Hematopoietic multipotent progenitor cell treated with erythropoietin and hydrocortisone succinate and interleukin-3 and kit ligand, for 4 days (in vitro differentiated cells): ENCODE measurements around the gene NATD1.
A peak's percentile ranks its signal among the peaks of the same experiment; 100 is the strongest.
"Not testable (repeated sequence)": the region's sequence is repeated elsewhere in the genome, so short reads cannot be mapped to it uniquely, and the experiment has no call there.

Experiments used
- DNase-seq: peaks from one replicate; pipeline ENCODE4 v3.0.0-alpha.2; 2015

The NATD1 gene

DNA sequence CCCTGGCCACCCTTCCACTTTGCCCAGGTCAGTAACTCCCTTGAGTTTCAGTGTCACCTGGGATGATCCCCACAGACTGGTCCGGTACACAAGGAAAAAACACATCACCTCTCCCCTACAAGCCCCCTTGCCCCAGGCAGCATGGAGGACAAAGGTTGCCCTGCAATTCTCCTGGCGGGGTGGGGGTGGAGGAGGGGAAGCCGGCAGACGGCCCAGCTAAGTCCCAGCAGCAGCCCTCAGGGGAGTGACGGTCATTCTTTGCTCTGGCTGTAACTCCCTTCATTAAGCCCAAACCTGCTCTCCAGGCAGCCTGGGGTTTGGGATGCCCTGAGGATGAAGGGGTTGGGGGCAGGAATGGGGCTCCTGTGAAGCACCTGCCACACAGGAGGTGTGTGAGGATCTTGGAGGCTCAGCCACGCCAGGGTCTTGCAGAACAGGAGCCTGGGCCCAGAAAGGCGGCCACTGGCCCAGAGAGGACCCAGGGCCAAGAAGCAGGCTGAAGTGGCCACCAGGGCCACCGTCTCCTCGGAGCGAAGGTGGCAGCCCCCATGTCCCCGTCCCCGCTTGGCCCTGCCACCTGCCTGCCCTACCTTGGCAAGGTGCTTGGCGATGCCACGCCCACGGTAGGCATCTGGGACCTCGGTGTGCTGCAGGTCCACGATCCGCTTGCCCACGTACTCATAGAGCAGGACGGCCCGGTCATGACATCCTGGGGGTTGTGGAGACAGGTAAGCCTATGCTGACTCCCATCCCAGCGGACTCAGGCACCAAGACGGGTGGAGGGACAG lies 9.5 kb downstream of the NATD1 start:
- no peak for DNase-seq

DNA sequence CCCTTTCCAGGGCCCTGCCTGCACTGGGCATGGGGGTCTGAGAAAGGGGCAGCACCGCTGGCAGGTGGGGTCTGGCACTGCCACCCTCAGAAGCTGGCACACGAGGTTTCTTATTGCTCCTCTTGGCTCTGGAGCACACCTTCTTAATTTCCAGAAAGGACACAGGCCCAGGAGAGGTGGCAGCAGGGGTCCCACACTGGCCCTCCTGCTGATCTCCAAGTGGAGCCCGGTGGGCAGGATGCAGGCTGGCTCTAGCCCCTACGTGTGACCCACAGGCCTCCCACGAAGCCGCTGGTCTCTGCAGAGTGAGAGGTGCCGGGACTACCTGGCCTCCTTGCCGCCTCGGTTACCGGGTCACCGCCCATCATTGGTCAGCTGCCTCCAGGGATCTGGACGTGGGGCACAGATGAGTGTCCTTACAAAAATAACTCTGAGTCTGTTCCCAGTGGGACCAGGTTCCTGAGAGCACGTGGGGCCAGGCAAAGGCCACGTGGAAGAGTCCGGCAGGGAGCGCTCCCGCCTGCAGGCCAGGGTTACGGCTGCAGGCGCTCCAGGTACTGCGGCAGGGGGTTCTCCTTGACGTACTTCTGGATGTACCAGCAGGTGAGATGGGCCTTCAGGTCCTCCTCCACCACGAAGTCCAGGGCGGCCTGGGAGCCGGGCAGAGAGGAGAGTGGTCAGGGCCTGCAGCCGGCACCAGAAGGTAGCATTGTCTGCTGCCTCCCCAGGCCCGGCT lies 10.3 kb downstream of the NATD1 start:
- DNase-seq, result no peak

GRCh38 chr17:21242026-21242697 lies 11.0 kb downstream of the NATD1 start:
- no peak for DNase-seq

GRCh38 chr17:21241564-21241963 lies 11.6 kb downstream of the NATD1 start:
- no peak for DNase-seq

- no peak for DNase-seq
Observed at GRCh38 chr17:21240369-21241055, 12.7 kb downstream of the NATD1 start.

DNA sequence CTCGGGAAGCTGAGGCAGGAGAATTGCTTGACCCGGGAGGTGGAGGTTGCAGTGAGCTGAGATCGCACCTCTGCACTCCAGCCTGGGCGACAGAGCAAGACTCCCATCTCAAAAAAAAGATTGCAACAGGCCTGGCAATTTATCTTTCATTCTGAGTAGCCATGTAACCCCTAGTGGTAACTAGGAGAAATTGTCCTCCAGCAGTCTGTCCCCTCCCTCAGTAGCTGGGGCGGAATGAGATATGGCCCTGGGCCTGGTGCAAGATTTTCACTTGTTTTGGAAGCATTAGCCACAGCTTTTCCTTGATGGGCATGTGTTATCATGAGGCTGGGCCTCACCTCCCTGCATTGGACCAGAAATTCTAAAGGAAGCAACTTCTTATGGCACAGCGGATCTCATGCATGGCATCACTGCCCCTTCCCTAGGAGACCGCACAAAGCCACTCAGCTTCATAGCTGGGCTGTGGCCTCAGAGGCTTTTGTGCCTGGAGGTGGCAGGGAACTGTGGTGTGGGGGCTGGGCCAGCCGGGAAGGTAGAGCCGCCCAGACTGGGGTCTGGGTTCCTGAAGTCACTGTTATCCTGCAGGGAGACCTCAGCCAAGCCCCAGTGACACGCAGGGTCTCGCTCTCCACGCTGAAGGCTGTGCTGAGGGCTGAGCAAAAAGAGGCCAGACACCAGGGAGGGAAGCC lies 13.4 kb downstream of the NATD1 start:
- peak; percentile 74 for DNase-seq

GRCh38 chr17:21235921-21236320 lies 17.3 kb downstream of the NATD1 start:
- DNase-seq, result no peak

DNA sequence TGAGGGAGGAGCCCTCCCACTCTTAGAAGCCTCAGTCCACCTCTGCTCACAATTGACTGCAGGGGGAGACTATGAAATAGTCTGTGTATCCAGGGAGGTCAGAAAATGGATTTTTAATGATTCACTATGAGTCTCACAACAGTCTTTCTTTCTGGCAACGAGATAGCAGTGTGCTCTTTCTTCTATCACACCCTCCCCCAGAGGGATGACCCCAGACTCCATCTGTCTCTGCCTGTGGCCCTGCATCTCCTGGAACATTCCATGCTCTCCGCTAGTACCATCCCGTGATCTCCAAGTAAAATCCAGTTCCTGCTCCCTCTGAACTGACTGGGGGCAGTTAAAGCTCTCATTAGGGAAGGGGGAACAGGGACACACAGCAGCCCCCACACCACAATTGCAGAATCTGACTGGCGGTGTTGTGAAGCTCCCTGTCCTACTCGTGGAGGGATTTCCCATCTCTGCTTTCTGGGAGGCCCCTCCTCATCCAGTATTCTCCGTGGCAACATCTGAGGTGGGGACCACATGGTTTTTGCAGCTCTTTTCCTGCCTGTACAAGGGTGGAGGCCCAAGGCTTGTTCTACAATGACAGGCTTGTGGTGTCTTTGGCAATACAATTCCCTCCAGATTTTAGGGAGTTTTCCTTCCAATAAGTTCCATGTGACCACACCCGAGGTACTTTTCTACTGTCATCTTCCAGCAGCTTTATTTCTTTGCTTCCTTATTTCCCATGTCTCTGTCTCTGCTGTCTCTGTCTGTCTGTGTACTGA lies 19.4 kb downstream of the NATD1 start:
- DNase-seq, result no peak

- no peak for DNase-seq
Observed at GRCh38 chr17:21232033-21232749, 21.0 kb downstream of the NATD1 start.

DNA sequence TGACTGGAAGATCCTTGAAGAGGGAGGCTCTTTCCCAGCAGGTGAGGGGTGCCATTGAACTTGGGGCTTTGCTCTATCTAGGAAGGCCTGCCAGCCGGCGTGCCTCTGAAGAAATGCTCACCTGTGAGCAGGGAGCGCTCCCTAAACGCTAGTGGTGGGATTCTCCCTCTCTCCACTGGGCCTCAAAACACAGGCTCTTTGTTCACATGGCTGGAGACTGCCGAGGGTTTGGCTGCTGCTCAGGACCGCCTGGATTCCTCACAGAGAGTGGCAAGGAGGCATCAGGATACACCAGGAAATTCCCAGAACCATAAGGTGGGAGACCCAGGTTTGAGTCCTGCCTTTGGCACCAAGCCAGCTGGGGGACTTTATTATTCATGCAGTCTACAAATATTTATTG lies 21.7 kb downstream of the NATD1 start:
- no peak for DNase-seq

DNA sequence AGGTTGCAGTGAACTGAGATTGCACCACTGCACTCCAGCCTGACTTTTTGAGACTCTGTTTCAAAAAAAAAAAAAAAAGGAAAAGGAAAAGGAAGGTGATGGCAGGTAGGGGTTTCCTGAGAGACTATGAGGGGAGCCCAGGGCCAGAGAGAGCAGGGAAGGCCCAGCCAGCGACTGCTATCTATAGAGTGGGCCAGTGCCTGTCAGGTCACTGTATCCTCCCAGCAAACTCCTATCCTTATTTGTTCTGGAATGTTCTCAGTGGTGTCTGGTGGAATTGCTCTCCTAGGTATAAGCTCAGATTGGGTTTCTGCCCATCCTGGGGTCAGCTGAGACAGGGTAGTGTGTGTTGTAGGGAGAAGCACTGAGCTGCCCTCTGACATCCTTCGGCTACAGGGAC lies 24.4 kb downstream of the NATD1 start:
- no peak for DNase-seq

DNA sequence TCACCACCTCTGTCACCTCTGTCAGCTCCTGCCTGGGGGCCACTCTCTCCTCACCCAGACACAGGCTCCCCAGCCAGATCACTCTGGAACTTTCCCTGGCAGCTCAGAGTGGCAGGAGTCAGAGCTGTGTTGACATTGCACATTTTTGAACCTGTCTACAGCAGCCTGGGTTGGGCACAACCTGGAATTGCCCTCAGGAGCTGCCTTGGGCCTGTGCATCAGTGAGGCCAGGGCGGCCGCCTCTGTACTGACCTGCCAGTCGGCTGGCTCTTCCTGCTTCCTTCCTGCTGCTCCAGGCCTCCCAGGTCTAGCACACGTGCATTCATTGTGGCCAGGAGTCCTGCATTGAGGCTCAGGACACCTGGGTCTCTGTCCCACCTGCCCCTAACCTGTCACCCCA lies 25.1 kb downstream of the NATD1 start:
- DNase-seq, result no peak

DNA sequence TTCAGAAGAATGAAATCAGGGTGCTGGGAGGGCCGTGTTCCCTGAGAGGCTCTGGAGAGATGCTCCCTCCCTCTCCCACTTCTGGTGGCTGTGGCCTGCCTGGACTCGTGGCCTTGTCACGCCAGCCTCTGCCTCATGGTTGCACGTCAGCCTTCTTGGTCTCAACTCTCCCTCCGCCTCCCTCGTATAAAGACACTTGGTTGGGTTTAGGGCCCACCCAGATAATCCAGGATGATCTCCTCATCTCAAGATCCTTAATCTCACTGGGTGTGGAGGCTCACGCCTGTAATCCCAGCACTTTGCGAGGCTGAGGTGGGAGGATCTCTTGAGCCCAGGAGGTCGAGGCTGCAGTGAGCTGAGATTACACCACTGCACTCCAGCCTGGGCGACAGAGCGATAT lies 25.9 kb downstream of the NATD1 start:
- DNase-seq, result not testable (repeated sequence)

GRCh38 chr17:21223086-21223485 lies 30.1 kb downstream of the NATD1 start:
- no peak for DNase-seq

DNA sequence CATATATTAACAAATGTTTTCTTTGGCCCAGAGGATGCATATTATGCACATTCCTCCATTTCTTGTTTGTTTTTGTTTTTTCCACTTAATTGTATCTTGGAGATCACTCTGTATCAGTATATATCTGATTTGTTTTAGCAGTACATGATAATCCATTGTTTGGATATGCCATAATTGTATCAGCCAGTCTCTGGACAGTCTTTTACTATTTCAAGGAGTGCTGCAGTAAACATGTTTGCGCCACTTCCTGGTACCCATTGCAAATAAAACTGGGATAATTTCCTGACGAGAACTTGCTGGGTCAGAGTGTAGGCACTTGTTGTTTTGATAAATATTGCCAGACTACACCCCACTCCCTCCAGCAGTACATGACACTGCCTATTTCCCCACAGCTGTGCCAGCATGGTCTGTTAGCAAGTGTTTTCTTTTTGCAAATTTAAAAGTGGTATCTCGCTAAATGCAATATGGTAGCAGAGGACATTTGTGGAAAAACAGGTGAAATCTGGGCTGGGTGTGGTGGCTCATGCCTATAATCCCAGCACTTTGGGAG lies 34.3 kb downstream of the NATD1 start:
- DNase-seq, result no peak

DNA sequence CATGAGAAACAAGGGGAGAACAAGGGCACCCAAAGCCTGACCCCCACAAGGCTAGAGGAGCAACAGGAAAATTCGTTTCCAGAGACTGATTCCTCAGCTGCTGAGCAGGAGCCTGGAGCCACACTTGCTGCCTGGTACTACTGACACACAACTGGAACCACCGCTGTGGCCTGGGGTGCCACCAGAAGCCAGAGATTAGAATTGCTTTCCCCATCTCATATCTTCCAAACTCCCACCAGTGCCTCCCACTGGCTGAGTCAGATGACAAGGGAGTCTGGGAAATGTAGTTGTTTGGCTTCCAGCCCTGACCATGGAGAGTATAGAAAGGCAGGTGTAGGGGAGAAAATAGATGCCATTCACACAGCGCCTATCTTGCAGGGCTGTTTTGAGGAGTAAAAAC lies 35.1 kb downstream of the NATD1 start:
- DNase-seq, result peak; percentile 83

GRCh38 chr17:21217346-21217745 lies 35.9 kb downstream of the NATD1 start:
- DNase-seq, result no peak

DNA sequence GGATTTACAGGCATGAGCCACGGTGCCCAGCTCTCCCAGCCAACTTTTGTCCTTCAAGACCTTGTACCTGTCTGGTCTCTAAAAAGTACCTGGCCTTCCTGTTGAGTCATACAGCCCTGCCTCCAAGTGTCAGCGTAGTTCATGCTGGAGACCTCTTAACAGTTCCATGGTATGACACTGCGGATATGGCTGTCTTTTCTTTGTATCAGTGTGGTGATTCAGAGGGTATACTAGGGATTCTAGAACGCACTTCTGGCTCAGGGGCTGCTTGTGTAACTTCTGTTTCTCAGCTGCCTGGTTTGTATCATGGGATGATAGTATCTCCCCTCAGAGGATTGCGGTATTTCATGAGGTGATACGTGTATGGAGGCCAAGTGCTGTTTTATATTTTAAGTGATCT lies 37.3 kb downstream of the NATD1 start:
- DNase-seq, result peak; percentile 74

DNA sequence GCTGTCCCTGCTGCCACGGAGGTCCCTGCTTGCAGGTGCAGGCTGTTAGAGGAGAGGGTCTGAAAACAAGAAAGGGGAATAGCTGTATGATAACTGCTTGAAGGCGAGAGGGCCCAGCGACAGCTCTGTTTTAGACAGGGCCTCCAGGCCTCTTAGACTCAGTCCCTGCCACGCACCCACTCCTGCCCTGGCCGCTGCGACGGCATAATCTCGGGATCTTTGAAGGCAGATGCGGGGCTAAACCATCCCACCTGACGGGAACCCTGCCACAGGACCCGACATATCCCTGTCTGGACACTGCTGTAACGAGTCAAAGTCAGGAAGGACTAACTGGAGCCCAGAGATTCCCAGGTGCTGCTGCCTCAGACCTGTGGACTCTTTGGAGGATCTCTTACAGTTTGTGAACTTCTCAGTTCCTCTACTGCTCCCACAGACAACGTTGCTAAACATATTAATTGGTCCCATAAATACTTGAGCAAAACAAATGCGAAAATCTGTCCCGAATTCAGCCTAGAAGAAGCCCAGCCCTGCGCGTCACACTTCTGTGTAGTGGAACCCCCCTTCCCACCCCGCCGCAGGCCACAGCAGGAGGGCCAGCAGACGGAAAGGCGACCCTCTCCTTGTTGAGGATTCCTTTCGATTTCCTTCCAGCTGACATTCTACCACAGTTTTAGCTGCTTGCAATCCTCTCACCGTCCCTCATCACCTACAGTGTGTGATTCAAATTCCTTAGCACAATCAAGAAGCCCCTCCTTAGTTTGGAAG lies 38.3 kb downstream of the NATD1 start:
- DNase-seq, result peak; percentile 28
